K562 (cell line): ENCODE data around the gene DGCR8. TPM values are rescaled to one million over a fixed set of nuclear protein-coding genes. Genes with fewer than 3 reads are reported as not detected.

Experiments
- ETS2 ChIP-seq: IDR thresholded peaks from 2 replicates; pipeline ENCODE4 v1.6.1; 2016; ENCODE audit warnings: borderline replicate concordance, missing genetic modification characterization, mild to moderate bottlenecking, moderate library complexity, missing compliant biosample characterization; ENCODE audit not compliant: poor library complexity, severe bottlenecking
- GTF2E2 ChIP-seq: fragments of 200-800 bp; sonication (Bioruptor generic); IDR thresholded peaks from 2 replicates; pipeline ENCODE4 v1.6.1; 2016; ENCODE audit warnings: missing genetic modification characterization, missing compliant biosample characterization
- HDAC2 ChIP-seq: fragments of 450-650 bp; IDR thresholded peaks from 2 replicates; pipeline ENCODE4 v1.6.1; 2016; ENCODE audit warnings: mild to moderate bottlenecking
- HDAC6 ChIP-seq: IDR thresholded peaks from 2 replicates; pipeline ENCODE4 v1.6.1; 2012; ENCODE audit warnings: low read depth, mild to moderate bottlenecking, control low read depth, inconsistent platforms, low read length, moderate library complexity
- MCM3 ChIP-seq: fragments of 450-650 bp; IDR thresholded peaks from 2 replicates; pipeline ENCODE4 v1.6.1; 2016
- NFYB ChIP-seq: IDR thresholded peaks from 2 replicates; pipeline ENCODE4 v1.6.1; 2011; ENCODE audit warnings: mild to moderate bottlenecking, moderate library complexity; ENCODE audit not compliant: insufficient read length; ENCODE audit errors: extremely low read depth
- NR4A1 ChIP-seq, 2 experiments: fragments of 250-450 bp in 1 of 2; fragments of 450-650 bp in 1 of 2; sonication (Bioruptor Pico) in 1 of 2; IDR thresholded peaks; 2 replicates each; pipeline versions ENCODE4 v1.4.0 to v1.6.1; 2016 to 2020; ENCODE audit warnings: mild to moderate bottlenecking in 2 of 2, missing compliant biosample characterization in 1 of 2, missing genetic modification characterization in 1 of 2, moderate library complexity in 1 of 2
- POLR2G ChIP-seq: fragments of 200-400 bp; formaldehyde crosslinking; IDR thresholded peaks from 2 replicates; pipeline ENCODE4 v1.6.1; 2017; ENCODE audit warnings: low read depth, mild to moderate bottlenecking, antibody characterized with exemption, low read length, moderate library complexity
- POLR3G ChIP-seq: IDR thresholded peaks from 2 replicates; pipeline ENCODE4 v1.6.1; 2011; ENCODE audit not compliant: insufficient read length, insufficient replicate concordance; ENCODE audit errors: extremely low read depth
- PPARD ChIP-seq: fragments of 250-450 bp; sonication (Bioruptor Pico); IDR thresholded peaks from 2 replicates; pipeline ENCODE4 v1.8.0; 2022; ENCODE audit warnings: inconsistent platforms, mild to moderate bottlenecking, moderate library complexity
- TRIM24 ChIP-seq, 2 experiments: fragments of 450-650 bp; IDR thresholded peaks; 2 replicates each; pipeline ENCODE4 v1.6.1; 2016
- ZNF311 ChIP-seq: fragments of 250-450 bp; sonication (Bioruptor Pico); IDR thresholded peaks from 2 replicates; pipeline ENCODE4 v1.4.0; 2020; ENCODE audit warnings: mild to moderate bottlenecking, moderate library complexity
- polyA plus RNA-seq, 8 experiments: library from polyadenylated mRNA; depleted of rRNA in 4 of 8; stranded (reverse) in 5 of 8; unstranded in 3 of 8; fragments of >200 nt; fragmentation: Nextera tagmentation in 2 of 8; fragmentation: Illumina TruSeq in 1 of 8; extraction: Ambion mirVana in 2 of 8; extraction: Trizol in 1 of 8; gene quantifications; 2 replicates each; pipeline versions ENCODE4 v1.2.1 to v1.2.3, GENCODE V29; 2011 to 2014; ENCODE audit warnings: inconsistent platforms in 1 of 8, missing spikeins in 1 of 8
- total RNA-seq, 7 experiments: library from RNA; depleted of rRNA in 6 of 7; stranded (reverse); fragments of >200 nt in 6 of 7; fragmentation: Illumina TruSeq in 2 of 7; extraction: Trizol in 2 of 7; gene quantifications; 2 replicates each; pipeline versions ENCODE4 v1.2.1 to v1.2.3, GENCODE V29; 2011 to 2021; ENCODE audit warnings: low replicate concordance in 1 of 7
- TF ChIP-seq, protein P1 (sequence below): fragments of 250-450 bp; sonication (Bioruptor Pico); IDR thresholded peaks from 2 replicates; pipeline ENCODE4 v1.8.0; 2021; ENCODE audit warnings: mild to moderate bottlenecking, moderate library complexity
- TF ChIP-seq, protein P2 (sequence below): IDR thresholded peaks from 2 replicates; pipeline ENCODE4 v1.6.1; 2016; ENCODE audit warnings: missing genetic modification characterization, missing compliant biosample characterization
- TF ChIP-seq, protein P3 (sequence below): fragments of 450-650 bp; IDR thresholded peaks from 2 replicates; pipeline ENCODE4 v1.6.1; 2016; ENCODE audit warnings: mild to moderate bottlenecking, moderate library complexity

DGCR8 gene
- total and polyA plus RNA-seq, 9 of the 15 experiments (the other 6 are each of a cell fraction or from before 2014, with no cell fraction given) = 5.9 to 144 (median 80.1) TPM

DNA sequence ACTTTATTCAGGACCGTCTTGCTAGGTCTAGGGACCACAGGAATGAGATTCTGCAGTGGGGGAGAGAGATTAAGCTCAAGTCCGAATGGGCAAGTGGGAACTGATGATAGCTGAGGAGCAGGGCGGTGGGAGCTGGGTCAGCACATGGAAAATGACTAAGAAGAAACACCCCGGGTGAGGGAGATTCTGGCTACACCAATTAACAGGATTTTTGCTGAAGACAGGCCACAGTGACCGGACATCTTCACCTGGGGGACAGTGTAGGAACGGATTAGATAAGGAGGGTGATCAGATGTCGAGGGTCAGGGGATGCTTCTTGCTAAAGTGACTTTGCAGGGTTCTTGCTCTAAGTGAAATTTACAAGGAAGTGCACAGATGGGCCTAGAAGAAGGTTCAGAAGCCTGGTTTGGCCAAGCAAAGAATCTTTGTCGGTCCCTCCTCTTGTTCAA lies 8.5 kb upstream of the DGCR8 start (continued):
- no peak for TF ChIP-seq POLR3G
- TF ChIP-seq HDAC2 = no peak
- TF ChIP-seq PPARD (CRISPR knock-in tag) = no peak
- TF ChIP-seq ZNF311 (CRISPR knock-in tag) = no peak
- no peak for TF ChIP-seq TRIM24 (IDR thresholded peaks at IDR 0.05)
- TF ChIP-seq POLR2G = no peak
- no peak for TF ChIP-seq MCM3
- TF ChIP-seq, protein P1, sequence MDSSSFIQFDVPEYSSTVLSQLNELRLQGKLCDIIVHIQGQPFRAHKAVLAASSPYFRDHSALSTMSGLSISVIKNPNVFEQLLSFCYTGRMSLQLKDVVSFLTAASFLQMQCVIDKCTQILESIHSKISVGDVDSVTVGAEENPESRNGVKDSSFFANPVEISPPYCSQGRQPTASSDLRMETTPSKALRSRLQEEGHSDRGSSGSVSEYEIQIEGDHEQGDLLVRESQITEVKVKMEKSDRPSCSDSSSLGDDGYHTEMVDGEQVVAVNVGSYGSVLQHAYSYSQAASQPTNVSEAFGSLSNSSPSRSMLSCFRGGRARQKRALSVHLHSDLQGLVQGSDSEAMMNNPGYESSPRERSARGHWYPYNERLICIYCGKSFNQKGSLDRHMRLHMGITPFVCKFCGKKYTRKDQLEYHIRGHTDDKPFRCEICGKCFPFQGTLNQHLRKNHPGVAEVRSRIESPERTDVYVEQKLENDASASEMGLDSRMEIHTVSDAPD (CRISPR knock-in tag) = no peak
- TF ChIP-seq, protein P2, sequence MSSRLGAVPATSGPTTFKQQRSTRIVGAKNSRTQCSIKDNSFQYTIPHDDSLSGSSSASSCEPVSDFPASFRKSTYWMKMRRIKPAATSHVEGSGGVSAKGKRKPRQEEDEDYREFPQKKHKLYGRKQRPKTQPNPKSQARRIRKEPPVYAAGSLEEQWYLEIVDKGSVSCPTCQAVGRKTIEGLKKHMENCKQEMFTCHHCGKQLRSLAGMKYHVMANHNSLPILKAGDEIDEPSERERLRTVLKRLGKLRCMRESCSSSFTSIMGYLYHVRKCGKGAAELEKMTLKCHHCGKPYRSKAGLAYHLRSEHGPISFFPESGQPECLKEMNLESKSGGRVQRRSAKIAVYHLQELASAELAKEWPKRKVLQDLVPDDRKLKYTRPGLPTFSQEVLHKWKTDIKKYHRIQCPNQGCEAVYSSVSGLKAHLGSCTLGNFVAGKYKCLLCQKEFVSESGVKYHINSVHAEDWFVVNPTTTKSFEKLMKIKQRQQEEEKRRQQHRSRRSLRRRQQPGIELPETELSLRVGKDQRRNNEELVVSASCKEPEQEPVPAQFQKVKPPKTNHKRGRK (tag) = no peak
- no peak for TF ChIP-seq NFYB
- TF ChIP-seq HDAC6 = 0 out of 2 replicates have a peak, but pooled peaks have one; percentile 34
- TF ChIP-seq GTF2E2 (tag) = no peak
- TF ChIP-seq, protein P3, sequence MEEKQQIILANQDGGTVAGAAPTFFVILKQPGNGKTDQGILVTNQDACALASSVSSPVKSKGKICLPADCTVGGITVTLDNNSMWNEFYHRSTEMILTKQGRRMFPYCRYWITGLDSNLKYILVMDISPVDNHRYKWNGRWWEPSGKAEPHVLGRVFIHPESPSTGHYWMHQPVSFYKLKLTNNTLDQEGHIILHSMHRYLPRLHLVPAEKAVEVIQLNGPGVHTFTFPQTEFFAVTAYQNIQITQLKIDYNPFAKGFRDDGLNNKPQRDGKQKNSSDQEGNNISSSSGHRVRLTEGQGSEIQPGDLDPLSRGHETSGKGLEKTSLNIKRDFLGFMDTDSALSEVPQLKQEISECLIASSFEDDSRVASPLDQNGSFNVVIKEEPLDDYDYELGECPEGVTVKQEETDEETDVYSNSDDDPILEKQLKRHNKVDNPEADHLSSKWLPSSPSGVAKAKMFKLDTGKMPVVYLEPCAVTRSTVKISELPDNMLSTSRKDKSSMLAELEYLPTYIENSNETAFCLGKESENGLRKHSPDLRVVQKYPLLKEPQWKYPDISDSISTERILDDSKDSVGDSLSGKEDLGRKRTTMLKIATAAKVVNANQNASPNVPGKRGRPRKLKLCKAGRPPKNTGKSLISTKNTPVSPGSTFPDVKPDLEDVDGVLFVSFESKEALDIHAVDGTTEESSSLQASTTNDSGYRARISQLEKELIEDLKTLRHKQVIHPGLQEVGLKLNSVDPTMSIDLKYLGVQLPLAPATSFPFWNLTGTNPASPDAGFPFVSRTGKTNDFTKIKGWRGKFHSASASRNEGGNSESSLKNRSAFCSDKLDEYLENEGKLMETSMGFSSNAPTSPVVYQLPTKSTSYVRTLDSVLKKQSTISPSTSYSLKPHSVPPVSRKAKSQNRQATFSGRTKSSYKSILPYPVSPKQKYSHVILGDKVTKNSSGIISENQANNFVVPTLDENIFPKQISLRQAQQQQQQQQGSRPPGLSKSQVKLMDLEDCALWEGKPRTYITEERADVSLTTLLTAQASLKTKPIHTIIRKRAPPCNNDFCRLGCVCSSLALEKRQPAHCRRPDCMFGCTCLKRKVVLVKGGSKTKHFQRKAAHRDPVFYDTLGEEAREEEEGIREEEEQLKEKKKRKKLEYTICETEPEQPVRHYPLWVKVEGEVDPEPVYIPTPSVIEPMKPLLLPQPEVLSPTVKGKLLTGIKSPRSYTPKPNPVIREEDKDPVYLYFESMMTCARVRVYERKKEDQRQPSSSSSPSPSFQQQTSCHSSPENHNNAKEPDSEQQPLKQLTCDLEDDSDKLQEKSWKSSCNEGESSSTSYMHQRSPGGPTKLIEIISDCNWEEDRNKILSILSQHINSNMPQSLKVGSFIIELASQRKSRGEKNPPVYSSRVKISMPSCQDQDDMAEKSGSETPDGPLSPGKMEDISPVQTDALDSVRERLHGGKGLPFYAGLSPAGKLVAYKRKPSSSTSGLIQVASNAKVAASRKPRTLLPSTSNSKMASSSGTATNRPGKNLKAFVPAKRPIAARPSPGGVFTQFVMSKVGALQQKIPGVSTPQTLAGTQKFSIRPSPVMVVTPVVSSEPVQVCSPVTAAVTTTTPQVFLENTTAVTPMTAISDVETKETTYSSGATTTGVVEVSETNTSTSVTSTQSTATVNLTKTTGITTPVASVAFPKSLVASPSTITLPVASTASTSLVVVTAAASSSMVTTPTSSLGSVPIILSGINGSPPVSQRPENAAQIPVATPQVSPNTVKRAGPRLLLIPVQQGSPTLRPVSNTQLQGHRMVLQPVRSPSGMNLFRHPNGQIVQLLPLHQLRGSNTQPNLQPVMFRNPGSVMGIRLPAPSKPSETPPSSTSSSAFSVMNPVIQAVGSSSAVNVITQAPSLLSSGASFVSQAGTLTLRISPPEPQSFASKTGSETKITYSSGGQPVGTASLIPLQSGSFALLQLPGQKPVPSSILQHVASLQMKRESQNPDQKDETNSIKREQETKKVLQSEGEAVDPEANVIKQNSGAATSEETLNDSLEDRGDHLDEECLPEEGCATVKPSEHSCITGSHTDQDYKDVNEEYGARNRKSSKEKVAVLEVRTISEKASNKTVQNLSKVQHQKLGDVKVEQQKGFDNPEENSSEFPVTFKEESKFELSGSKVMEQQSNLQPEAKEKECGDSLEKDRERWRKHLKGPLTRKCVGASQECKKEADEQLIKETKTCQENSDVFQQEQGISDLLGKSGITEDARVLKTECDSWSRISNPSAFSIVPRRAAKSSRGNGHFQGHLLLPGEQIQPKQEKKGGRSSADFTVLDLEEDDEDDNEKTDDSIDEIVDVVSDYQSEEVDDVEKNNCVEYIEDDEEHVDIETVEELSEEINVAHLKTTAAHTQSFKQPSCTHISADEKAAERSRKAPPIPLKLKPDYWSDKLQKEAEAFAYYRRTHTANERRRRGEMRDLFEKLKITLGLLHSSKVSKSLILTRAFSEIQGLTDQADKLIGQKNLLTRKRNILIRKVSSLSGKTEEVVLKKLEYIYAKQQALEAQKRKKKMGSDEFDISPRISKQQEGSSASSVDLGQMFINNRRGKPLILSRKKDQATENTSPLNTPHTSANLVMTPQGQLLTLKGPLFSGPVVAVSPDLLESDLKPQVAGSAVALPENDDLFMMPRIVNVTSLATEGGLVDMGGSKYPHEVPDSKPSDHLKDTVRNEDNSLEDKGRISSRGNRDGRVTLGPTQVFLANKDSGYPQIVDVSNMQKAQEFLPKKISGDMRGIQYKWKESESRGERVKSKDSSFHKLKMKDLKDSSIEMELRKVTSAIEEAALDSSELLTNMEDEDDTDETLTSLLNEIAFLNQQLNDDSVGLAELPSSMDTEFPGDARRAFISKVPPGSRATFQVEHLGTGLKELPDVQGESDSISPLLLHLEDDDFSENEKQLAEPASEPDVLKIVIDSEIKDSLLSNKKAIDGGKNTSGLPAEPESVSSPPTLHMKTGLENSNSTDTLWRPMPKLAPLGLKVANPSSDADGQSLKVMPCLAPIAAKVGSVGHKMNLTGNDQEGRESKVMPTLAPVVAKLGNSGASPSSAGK = no peak
- peak; percentile 39; the same call in 1 of the 2 replicates for TF ChIP-seq NR4A1 (CRISPR knock-in tag; IDR thresholded peaks at IDR 0.05)
- TF ChIP-seq NR4A1 (tag; IDR thresholded peaks at IDR 0.05) = no peak
- no peak for TF ChIP-seq ETS2 (tag)
